Stimulated activated CD8-positive, alpha-beta memory T cell treated with anti-CD3 and anti-CD28 coated beads, Interleukin-4, amount 100 ng/mL, for 24 hours (primary cell): ENCODE results near the gene CCDC77.
A peak's percentile ranks its signal among the peaks of the same experiment; 100 is the strongest.
"Not testable (repeated sequence)": the region's sequence is repeated elsewhere in the genome, so short reads cannot be mapped to it uniquely, and the experiment has no call there.

Source experiments
- DNase-seq: peaks from one replicate; pipeline ENCODE4 v3.0.0-alpha.2; 2020; ENCODE audit warnings: low read depth

Gene CCDC77

DNA sequence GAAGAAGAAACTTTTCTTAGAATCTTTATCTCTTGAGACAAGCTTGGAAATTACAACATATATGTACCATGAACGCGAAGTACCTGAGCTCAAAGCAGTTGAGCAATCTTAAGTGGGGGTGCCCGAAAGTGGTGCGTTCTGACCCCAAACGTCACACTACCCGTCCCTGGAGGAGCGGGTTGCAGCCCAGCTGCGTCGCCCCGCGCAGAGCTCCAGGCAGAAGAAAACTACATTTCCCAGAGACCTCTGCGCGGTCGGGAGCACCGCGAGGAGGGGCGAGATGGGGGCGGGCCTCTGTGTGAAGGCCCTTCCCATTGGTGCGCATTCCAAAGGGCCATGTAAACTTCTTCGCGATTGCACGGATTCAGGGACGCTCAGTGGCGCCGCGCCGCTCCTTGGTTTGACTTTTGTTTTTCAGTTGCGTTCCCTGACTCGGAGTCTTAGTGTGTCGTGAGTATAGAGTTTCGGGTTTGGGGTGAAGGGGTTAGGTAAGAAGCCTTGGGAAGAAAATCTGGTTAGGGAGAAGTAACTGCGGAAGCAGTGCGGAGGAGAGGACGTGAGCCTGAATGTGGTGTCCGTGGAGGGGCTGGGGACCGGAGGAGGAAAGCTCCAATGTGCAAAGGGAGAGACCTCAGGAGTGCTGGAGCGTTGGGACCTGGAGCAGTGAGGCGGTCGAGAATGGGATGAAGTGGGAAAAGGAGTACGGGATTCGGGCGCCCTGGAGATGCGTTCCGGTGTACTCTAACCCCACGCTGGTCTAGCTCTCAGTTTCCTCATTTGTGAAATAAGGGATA is at the start of gene CCDC77:
TSS of gene CCDC77 (plus strand) at position 410 of the 794 bp plus-strand sequence. CDS start 7,740 bp downstream, outside the sequence.
- peak; percentile 84 for DNase-seq

DNA sequence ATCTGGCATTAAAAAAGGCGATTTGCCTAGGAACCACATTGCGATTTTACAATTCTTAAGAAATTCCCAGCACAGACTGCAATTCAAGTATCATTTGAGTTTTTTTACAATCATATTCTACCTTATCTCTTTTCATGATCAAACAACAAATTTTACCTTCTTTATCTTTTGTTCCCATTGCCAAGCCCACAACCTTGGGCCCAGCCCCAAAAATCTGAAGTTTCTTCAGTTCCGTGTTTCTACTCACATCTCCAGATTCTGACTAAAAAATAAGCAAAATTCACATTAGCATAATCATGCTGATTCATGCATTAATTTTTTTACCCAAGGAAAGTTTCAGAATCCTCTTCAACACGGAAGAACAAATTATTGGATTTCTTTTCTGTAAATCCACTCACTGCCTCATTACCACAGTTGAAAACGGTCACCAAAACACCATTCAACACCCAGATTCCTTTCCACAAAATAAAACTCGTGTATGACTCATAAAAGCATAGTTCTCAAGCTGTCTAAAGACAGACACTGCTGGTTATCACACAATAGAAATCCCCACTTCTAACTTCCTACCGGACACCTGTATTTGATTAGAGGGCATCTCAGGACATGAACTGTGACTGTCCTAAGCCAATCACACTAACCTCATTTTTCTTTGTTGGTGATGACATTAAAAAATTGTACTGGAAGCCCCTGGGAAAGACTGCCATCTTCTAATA is 45.0 kb upstream of the CCDC77 start:
- DNase-seq: no peak

DNA sequence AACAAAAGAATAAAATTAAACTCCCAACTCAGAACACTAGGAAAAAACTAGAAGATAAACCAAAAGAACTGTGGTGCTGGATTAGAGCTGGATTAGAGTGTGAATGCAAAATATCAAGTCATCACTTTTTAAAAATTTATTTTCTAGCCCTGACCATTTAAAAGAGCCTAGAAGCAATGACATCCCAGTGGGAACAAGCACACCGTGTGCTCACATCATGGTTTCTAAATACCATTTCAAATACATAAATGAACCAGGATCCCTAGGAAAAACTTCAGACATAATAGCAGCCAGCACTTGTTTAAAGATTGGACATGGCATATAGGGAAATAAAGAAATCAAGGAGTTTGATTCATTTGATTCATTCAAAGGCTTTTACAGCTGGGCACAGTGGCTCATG is 42.4 kb upstream of the CCDC77 start:
- DNase-seq: no peak

DNA sequence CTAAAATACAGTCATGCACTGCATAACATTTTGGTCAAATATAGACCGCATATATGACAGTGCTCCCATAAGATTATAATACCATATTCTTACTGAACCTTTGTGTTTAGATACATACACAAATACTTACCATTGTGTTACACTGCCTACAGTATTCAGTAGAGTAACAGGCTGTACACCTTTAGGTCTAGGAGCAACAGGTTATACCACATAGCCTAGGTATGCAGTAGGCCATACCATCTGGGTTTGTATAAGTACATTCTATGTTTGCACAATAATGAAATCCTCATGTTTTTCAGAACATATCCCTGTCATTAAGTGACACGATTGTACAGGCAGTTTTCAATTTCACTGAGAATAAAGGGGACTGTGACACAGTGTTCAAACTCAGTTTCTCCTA is 34.6 kb upstream of the CCDC77 start:
- DNase-seq: no peak

DNA sequence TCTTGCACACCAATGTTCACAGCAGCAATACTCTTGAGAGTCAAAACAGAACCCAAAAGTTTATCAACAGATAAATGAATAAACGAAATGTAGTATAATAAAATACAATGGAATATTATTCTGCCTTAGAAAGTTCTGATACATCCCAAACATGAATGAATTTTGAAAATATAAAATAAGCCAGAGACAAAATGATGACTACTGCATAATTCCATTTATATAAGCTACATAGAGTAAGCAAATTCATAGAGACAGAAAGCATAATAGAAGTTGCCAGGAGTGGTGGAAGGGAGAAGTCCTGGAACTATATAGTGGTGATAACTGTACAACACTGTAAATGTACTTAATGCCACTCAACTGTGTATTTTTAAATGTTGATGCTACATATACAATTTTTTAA is 33.5 kb upstream of the CCDC77 start:
- DNase-seq: no peak

DNA sequence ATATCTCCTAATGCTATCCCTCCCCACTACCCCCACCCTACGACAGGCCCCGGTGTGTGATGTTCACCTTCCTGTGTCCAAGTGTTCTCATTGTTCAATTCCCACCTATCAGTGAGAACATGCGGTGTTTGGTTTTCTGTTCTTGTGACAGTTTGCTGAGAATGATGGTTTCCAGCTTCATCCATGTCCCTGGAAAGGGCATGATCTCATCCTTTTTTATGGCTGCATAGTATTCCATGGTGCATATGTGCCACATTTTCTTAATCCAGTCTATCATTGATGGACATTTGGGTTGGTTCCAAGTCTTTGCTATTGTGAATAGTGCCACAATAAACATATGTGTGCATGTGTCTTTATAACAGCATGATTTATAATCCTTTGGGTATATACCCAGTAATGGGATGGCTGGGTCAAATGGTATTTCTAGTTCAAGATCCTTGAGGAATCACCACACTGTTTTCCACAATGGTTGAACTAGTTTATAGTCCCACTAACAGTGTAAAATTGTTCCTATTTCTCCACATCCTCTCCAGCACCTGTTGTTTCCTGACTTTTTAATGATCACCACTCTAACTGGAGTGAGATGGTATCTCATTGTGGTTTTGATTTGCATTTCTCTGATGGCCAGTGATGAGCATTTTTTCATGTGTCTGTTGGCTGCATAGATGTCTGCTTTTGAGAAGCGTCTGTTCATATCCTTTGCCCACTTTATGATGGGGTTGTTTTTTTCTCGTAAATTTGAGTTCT is 30.5 kb upstream of the CCDC77 start:
- not testable (repeated sequence) for DNase-seq

DNA sequence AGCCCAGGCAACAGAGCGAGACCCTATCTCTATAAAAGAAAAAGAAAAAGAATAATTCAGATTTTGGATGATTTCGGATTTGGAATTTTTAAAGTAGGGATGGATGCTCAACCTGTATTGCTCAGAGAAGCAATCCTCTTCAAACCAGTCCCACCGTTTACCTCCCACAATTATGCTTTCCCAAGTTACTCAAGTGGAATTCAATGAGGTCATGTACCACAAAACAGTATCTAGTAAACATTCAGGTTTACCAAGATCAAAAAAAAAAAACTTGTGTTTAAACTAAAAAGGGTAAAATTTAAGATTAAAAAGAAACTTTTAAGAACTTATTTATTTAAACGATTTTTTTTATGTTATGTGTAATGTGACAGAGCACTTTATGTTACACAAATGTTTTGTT is 14.8 kb upstream of the CCDC77 start:
- DNase-seq: no peak

DNA sequence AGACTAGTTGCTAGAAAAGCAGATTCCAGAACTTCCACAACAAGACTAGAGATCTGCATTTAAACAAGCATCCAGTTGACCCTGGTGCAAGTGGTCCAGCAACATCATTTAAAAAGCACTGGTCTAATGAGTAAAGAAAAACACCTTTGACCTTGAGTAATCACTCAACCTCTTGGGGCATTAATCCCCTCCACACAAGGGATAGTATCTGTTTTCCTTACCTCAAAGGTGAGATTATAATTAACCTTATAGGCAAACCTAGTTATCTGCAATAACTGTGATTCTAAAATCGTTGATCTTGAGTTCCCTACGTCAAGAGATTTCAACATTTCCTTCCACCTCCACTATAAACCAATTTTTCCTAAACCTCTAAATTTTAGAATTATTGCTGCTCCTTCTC is 13.4 kb upstream of the CCDC77 start:
- DNase-seq: no peak

DNA sequence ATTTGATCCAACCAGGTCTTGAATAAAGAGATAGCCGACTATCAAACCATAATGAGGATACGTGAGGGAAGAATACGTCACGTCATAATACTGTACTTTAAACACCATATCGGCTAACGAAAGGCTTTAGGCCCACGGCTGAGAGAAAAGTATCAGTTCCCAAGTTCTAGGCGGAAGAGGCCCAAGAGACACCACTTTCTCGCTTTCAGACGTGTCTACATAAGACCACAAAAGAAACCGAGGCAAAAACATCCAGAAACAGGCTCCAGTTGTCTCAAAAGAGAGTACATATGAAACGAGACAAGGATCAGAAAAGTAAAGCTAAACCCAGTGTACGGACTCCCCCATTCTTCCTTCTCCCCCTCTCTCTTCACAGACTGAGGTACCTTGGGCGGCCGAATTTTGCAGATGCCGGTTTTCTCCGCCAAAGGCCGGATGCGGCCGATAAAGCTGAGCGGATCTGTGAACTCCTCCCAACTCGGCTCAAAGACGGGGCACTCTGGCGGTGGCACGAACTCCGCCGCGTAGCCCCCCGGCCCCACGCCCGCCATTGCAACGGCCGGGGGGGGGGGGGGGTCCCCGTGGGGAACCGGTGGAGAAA is 12.8 kb upstream of the CCDC77 start:
- peak; percentile 25 for DNase-seq

DNA sequence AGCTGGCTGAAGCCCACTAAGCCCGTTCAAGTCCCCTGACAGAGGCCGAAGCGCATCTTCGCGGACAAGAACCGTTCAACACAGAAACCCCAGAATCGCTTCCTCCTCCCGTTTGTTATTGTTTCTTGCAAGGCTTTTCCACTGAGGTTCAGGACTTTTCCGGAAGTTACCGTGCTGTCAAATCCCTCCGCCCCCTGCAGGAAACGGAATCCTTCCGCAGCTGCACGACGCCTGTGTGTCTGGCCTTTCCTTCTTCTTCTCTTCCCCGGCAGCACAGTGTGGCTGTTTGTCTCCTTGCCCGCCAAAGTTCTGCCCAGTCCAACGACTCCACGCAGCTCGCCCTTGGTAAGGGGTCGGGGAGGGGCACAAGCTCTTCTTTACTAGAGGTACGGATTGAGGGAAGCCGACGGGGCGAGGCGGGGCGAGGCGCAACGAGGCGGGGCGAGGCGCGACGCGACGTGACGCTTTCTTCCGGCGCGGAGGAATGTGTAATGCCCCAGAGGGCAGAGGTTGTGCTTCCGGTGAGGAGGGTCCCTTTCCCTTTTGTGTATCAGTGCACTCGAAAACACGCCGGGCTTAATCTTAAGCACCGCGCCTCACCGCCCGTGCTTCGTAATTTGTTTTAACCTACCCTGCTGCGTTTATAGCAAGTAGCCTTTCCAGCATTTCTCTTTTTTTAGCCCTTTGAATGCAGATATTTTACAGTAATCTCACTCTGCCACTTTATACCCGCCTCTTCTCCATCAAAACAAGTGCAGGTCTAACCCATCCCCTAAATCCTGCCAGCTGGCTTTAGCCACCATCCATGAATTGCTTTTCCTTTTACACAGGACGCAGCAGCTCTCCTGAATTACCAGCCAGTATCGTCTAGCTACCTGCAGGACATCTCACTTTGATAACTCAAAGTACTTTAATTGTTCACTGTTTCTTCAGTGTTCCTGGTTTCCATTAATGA is 12.0 kb upstream of the CCDC77 start, which contains the start of gene KDM5A:
TSS of gene KDM5A (minus strand) at position 179 of the 955 bp plus-strand sequence. CDS start 229 bp downstream, outside the sequence.
- DNase-seq: peak; percentile 82

DNA sequence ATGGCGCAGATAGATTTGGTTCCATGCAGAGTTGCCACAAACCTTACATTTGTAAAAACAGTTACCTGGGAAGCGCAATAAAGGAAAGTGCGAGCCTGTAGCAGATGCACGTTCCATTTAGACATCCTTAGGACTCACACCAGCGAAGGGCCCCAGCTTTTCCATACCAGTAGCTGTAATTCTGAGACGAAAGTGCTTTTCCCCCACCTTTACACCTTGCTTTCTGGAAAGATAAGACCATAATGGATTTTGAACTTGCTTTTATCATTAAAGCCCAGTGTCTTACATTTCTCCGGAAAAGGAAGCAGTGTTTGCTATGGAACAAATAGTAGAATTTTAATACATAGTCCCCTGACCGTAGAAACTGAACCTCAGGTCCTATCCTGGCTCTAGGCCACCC is 616 bp upstream of the CCDC77 start:
- DNase-seq: no peak

DNA sequence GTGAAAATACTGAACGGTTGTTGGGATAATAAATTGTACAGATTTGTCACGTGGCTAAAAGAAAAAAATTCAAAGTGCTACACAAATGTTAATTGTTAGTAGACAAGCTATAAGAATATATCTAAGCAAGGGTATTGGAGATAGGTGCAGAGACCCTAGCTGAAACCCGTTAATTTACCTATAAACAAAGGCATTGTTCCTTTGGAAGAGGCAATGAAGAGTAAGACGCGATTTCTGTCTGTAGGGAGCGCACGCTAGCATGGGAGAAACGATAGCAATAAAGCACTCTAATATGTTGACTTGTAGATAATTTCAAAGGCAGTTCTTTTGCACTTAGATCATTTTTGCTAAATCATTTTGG is 565 bp downstream of the CCDC77 start:
- no peak for DNase-seq

DNA sequence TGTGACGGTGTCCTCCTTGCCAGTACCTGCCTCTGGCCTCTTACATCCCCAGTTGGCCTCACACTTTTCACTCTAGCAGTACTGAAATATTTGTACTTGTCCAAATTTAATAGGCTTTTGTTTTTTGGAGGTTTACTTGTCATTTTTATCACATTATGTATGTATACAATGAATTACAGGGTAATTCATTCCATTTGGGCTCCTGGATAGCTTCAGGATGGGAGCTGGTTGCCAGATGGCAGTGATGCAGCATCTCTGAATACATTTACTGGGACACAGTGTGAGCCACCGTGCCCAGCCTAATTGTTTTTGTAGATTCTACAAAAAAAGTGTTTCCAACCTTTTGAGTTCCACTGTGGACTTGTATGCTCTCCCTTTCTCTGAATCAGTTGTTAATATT is 13.4 kb downstream of the CCDC77 start:
- DNase-seq: no peak

DNA sequence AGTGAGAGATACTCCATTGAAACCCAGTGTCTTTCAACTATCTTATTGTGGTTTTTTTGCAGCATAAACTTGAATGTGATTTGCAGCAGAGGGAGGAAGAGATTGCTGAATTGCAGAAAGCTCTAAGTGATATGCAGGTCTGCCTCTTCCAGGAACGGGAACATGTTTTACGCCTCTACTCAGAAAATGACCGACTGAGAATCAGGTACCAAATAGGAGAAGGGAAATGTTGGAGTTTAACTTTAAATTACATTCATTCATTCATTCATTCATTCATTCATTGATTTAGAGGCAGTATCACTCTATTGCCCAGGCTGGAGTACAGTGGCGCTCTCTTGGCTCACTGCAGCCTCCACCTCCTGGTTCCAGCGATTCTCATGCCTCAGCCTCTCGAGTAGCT is 17.0 kb downstream of the CCDC77 start:
- no peak for DNase-seq

DNA sequence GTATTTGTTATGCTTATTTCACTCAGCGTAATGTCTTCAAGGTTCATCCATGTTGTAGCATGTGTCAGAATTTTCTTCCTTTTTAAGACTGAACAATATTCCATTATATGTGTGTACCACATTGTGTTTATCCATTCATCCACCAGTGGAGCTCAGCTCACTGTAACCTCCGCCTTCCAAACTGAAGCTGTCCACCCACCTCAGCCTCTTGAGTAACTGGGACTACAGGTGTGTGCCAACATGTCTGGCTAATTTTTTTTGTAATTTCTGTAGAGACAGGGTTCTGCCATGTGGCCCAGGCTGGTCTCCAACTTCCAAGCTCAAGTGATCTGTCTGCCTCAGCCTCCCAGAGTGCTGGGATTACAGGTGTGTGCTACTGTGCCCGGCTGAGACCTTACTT is 21.1 kb downstream of the CCDC77 start:
- DNase-seq: no peak

DNA sequence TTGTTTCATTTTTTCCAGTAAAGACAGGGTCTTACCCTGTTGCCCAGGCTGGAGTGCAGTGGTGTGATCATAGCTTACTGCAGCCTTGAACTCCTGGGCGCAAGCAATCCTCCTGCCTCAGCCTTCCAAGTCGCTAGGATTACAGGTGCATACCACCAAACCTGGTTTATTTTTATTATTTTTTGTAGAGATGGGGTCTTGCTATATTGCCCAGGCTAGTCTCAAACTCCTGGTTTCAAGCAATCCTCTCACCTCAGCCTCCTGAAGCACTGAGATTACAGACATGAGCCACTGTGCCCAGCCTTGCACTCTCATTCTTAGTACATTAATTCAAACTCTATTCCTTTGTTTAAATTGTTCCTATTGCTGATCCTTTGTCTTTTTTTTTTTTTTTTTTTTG is 34.3 kb downstream of the CCDC77 start:
- DNase-seq: not testable (repeated sequence)

DNA sequence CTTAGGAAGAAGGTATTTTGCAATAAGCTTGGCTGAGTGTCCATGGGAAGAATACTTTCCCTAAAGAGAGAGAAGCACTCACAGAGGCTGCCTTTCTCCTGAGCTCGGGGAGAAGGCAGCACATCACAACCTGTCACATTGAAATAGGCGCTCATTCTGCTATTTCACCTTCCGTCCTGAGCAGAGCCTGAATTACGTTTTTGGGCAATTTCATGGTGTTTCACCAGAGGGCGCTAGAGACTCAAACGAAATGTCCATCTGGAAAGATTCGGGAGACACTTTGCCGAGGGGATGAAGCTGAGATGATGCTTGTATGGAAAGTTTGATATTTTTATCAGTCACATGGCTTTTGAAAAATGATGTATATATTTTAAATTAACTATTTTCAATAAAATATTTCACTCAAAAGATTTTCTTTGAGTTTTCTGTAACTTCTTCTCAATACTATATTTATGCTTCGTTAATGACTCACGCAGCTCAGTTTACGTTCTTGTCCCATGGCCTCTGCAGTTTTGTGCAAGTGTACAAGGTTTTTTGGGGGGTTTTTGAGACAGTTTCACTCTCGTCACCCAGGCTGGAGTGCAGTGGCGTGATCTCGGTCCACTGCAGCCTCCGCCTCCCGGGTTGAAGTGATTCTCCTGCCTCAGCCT is 40.9 kb downstream of the CCDC77 start:
- peak; percentile 13 for DNase-seq

DNA sequence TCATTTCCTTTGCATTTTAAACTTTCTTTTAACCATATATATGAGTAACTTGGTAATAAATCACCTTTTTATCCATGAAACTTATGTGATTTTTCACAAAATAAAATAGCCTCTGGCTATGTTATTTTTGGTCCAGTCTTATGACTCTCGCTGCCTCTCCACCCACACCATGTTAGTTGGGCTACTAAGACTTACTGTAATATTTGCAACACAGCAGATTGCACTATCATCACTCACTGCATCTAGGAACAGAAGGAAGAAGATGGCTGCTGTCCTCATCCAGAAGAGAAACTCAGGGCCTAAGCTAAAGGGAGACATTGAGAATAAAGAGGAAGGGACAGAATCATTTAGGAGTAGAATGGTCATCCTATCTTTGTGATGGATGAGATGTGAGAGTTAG is 45.7 kb downstream of the CCDC77 start:
- DNase-seq: no peak

DNA sequence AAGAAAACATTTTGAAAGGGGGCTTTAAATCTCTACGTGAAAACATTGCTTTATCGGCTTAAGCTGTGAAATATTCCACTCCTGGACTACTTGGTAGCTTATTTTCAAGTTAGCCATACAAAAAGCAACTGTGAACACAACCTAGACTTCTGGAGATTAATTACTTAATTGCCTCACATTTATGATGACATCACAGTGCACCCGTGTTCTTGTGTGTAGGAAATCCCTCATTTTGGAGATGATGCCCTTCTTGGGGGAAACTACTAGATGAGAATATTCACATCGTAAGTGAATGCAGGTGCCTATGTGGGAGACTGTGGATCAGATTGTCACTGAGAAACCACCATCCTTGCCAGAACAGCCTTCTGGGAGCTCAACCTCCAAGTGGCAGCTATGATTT is 47.8 kb downstream of the CCDC77 start:
- DNase-seq: no peak

DNA sequence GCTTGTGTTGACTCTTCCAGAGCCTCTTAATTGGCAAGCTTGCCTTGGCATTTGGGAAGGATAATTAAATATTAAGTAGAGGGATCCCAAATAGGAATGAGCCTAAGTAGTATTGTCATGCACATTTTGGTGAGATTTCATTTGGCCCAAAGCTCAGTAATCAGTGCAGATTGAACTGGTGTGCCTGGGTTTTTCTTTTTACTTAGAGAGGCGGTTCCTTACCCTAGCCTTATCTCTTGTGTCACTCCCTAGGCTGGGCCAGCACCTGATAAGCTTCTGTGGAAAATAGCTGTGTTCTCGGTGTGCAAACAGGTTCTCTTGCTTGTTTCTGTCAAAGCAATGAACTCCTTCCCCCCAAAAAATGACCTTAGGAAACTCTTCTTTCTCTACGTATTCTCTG is 49.0 kb downstream of the CCDC77 start:
- DNase-seq: no peak
